K562 (cell line): ENCODE measurements around the gene RAB6C.

ENCODE experiments used
- BACH1 ChIP-seq: fragments of 200-800 bp; sonication (Bioruptor generic); IDR thresholded peaks from 2 replicates; pipeline ENCODE4 v1.6.1; 2016; ENCODE audit warnings: missing genetic modification characterization, missing compliant biosample characterization
- FOXA1 ChIP-seq: fragments of 450-650 bp; IDR thresholded peaks from 2 replicates; pipeline ENCODE4 v1.6.1; 2016; ENCODE audit warnings: mild to moderate bottlenecking, borderline replicate concordance
- KDM1A ChIP-seq, 2 experiments: fragments of 450-650 bp; IDR thresholded peaks; 2 replicates each; pipeline ENCODE4 v1.6.1; 2016; ENCODE audit warnings: mild to moderate bottlenecking in 2 of 2
- MAFK ChIP-seq: IDR thresholded peaks from 2 replicates; pipeline ENCODE4 v1.6.1; 2011; ENCODE audit warnings: low read length, improper control_type of control experiment
- NRF1 ChIP-seq, 2 experiments: fragments of 450-650 bp; IDR thresholded peaks in 1 of 2; conservative IDR thresholded peaks in 1 of 2; 2 replicates each; pipeline ENCODE4 v1.6.1; 2014; ENCODE audit warnings: mild to moderate bottlenecking in 2 of 2
- POLR2A ChIP-seq: fragments of 450-650 bp; conservative IDR thresholded peaks from 2 replicates; pipeline ENCODE4 v1.6.1; 2016
- RAD21 ChIP-seq, 2 experiments: fragments of 250-450 bp in 1 of 2; fragments of 450-650 bp in 1 of 2; sonication (Bioruptor Pico) in 1 of 2; formaldehyde crosslinking in 1 of 2; IDR thresholded peaks in 1 of 2; conservative IDR thresholded peaks in 1 of 2; 2 replicates each; pipeline versions ENCODE4 v1.4.0 to v1.8.0; 2020 to 2022; ENCODE audit warnings: mild to moderate bottlenecking in 2 of 2, moderate library complexity in 1 of 2
- SMAD1 ChIP-seq: fragments of 150-350 bp; IDR thresholded peaks from 2 replicates; pipeline ENCODE4 v1.6.1; 2014; ENCODE audit warnings: low read length, low read depth; ENCODE audit not compliant: partially characterized antibody
- SP2 ChIP-seq: IDR thresholded peaks from 2 replicates; pipeline ENCODE4 v1.6.1; 2011; ENCODE audit warnings: mild to moderate bottlenecking, low read depth, low read length, moderate library complexity; ENCODE audit not compliant: poor library complexity, severe bottlenecking; ENCODE audit errors: extremely low read depth
- ZNF253 ChIP-seq: fragments of 250-450 bp; sonication (Bioruptor Pico); conservative IDR thresholded peaks from 2 replicates; pipeline ENCODE4 v1.6.1; 2021; ENCODE audit warnings: mild to moderate bottlenecking
- ZZZ3 ChIP-seq: fragments of 450-650 bp; IDR thresholded peaks from 2 replicates; pipeline ENCODE4 v1.6.1; 2016; ENCODE audit warnings: antibody characterized with exemption, mild to moderate bottlenecking, moderate library complexity
- TF ChIP-seq, protein P1 (sequence below), 2 experiments: fragments of 450-650 bp in 1 of 2; sonication (generic) in 1 of 2; formaldehyde crosslinking in 1 of 2; IDR thresholded peaks in 1 of 2; conservative IDR thresholded peaks in 1 of 2; 2 replicates each; pipeline versions ENCODE4 v1.6.1 to v1.8.1; 2016 to 2023; ENCODE audit warnings: mild to moderate bottlenecking in 2 of 2, moderate library complexity in 2 of 2, inconsistent platforms in 1 of 2, missing genetic modification reagents in 1 of 2

DNA sequence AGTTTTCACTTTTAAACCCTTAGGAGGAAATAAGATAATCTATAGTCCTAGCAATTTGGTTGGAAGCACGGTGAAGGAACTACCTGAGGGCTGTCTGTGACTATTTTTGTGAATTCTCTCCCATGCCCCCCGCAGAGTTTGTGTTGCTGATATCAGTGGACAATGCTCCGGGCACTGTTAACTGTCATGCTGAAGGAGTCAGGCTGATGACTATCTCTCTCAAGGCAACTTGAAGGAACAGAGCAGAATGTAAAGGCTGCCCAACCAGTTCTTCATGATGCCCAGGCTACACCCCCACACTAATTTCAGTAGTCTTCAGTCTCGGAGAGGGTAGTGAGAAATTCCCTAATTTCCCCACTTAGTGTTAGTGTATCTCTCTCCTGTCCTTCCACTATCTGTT is 21.6 kb upstream of the RAB6C start:
- no peak for TF ChIP-seq NRF1 (conservative IDR thresholded peaks at IDR 0.05 in 1 of 2, IDR thresholded peaks at IDR 0.05 in 1 of 2)
- TF ChIP-seq ZNF253, result no peak
- no peak for TF ChIP-seq SMAD1
- no peak for TF ChIP-seq KDM1A (IDR thresholded peaks at IDR 0.05)
- no peak for TF ChIP-seq BACH1 (tag)
- TF ChIP-seq POLR2A, result no peak
- TF ChIP-seq, protein P1, sequence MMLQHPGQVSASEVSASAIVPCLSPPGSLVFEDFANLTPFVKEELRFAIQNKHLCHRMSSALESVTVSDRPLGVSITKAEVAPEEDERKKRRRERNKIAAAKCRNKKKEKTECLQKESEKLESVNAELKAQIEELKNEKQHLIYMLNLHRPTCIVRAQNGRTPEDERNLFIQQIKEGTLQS (IDR thresholded peaks at IDR 0.05), result no peak
- TF ChIP-seq, protein P1 (CRISPR knock-in tag; conservative IDR thresholded peaks at IDR 0.05), result no peak
- no peak for TF ChIP-seq SP2
- TF ChIP-seq RAD21 (CRISPR knock-in tag; conservative IDR thresholded peaks at IDR 0.05 in 1 of 2, IDR thresholded peaks at IDR 0.05 in 1 of 2), result no peak
- no peak for TF ChIP-seq ZZZ3
- no peak for TF ChIP-seq MAFK
- no peak for TF ChIP-seq FOXA1
